IPS-11a (cell line): ENCODE measurements around the gene PIK3R3.

Experiments
- H3K4me3 ChIP-seq: one replicate; pipeline ENCODE4 v1.5.1; 2013; ENCODE audit warnings: low read depth, low read length, control low read depth

PIK3R3 gene

DNA sequence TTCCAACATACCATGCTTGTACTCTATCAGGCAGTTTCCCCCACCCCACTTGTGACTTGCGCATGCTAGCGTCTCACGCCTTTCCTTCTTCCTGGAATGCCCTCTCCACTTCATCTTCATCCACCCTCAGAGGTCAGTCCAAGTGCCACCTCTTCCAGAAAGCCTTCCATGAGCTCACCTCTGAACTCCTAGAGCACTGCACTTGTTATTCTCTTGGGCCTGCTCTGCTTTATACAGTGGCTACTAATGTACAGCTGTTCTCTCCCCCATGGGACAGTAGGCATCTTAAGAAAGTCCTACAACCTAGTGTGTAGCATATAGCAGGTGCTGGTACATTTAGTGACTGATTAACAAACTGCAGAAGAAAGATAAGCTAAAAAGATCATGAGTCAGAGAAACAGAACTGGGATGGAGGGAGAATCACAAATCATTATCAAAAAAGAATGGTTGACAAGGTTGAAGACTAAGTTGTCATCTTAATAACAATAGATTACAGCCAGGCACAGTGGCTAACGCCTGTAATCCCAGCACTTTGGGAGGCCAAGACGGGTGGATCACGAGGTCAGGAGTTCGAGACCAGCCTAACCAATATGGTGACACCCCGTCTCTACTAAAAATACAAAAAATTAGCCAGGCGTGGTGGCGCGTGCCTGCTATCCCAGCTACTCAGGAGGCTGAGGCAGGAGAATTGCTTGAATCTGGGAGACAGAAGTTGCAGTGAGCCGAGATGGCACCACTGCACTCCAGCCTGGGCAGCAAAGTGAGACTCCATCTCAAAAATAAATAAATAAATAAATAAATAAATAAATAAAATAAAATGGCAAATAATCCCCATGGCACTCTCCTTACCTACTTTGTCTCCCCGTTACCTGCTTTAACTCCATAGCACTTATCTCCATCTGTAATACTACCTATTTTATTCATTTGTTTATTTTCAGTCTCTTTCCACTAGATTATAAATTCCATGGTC lies 26.2 kb upstream of the PIK3R3 start:
- H3K4me3 ChIP-seq = no peak overlapping the region

DNA sequence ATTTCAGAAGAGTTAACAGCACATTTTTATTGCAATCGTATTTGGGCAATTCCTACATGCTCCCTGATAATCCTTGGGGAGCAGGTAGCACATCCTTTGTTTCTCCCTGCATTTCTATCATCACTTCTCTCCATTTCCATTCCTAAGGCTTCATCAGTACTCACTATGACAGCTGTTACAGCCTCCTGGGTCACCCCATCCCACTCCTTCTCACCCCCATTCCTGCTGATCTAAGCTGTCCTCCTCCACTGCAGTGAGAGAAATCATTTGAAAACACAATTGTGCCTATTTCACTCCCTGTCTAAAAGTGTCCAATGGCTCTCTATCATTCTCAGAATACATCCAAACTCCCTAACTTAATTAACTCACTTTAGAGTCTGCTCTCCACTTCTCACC lies 25.5 kb upstream of the PIK3R3 start:
- no peak overlapping the region for H3K4me3 ChIP-seq

DNA sequence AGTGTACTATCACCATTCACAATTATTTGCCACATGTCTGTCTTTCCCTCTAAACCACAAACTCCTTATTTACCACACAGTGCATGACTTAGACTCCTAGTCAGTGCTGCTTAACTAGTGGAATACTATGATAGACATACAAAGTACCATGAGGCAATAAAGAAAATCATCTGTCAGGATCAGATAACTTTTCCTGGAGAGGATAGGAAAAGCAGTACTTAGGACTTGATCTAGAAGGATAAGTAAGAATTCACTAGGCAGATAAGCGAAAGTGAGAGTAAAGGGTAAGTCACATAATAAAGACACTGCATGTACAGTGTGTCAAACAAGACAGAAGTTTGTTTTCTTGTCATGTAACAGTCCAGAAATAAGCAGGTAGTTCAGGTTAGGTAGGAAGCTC lies 21.3 kb upstream of the PIK3R3 start:
- H3K4me3 ChIP-seq = no peak overlapping the region

DNA sequence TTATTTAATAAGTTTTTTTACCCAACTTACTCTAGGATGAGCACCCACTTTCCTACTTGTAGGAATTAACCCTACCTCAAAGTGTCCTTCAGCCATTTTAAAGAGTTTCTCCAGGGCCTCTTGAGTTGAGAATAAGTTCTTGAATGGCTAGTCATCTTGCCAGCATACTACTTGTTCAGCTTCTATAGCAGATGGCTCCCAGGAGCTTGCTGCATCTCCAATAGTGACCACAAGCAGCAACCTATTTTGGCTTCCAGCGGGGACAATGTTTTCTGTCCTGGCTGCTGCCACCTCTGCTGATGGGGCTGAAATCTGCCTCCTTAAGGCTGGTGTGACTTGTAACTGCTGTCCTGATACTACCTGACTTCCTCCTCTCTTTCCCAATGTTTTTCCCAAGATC lies 20.8 kb upstream of the PIK3R3 start:
- no peak overlapping the region for H3K4me3 ChIP-seq

DNA sequence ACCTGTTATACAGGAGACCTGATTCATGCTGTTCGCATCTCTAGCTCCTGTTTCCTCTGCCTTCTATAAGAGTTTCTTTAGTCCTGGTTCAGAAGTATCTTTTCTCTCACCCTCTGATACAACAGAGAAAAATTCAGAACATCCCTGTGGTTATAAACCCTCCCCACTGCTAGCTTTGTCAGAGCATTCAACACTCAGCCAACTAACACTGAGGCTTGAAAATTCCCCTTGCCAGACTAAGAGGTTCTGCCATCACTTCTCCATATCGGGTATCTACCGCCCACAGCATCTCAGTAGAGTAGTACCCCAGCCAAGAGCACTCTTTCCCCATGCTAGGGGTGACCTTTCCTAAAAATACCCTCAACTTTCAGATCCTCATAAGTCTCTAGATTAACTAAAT lies 19.6 kb upstream of the PIK3R3 start:
- H3K4me3 ChIP-seq = no peak overlapping the region

DNA sequence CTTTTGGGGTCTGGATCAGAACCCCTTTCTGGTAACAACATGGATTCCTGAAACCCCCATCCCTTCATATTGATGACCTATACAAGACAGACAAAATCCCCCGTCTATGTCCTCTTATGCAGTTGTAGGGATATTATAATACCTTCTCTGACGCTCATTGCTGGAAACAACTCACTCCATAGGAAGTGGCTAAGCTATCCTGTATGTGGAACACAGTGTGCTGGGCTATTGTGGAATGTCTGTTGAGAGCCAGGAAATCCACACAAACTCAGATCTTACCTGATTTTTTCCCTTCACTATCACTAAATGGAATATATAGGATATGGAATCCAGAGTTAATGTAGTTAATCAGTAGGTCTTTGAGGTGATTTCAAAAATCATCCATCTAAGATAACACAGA lies 17.7 kb upstream of the PIK3R3 start:
- no peak overlapping the region for H3K4me3 ChIP-seq

DNA sequence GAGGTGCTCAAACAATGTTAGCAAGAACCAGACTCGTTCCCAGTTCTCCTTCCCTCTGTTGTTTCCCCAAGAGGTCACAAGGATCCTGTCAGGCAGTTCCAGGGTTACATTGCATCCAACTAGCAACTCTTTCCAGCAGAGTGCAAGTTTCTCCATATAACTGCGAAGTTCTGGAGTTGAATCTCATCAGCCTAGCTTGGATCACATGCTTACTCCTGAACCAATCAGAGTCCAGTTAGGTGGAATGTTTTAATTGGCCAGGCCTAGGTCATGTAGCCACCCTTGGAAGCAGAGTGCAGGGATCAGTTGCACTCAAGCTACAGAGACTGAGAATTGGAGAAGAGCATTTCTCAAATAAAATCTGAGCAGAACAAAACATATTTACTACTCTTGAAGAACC lies 15.9 kb upstream of the PIK3R3 start:
- H3K4me3 ChIP-seq = no peak overlapping the region

DNA sequence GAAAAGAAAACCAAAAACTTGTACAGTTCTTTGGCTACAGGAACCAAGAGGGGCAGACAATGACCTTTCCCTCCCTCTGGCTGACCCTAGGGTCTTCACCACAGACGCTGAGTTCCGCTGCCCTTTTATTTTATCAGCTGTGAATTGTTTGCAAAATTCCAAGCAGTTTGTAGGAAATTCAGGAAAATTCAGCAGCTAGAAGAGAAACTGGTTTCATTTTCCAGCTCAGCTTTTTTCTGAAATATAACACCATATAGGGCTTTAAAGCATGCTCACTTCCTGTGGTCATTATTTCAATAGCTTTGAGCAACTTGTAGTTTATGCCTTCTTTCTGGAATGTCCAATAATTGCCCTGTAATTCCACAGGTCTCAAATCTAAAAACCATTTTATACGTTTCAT lies 5.5 kb upstream of the PIK3R3 start:
- no peak overlapping the region for H3K4me3 ChIP-seq

DNA sequence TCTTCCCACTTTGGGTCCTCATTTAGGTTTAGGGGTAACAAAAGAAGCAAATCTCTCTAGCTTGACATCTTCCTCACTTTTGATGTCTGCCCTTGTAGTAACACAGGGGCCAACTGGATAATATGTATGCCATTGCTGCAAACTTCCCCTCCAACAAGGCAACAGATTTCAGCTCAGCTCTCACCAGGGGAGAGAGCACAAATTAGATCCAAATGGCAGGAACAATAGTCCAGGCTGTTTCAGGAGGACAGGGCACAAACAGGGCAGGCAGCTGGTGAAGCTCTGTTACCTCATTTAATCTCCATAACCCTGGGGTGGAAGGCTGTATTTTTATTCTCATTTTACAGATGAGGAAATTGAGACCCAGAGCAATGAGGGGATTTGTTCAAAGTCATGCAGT lies 4.3 kb upstream of the PIK3R3 start:
- no peak overlapping the region for H3K4me3 ChIP-seq

DNA sequence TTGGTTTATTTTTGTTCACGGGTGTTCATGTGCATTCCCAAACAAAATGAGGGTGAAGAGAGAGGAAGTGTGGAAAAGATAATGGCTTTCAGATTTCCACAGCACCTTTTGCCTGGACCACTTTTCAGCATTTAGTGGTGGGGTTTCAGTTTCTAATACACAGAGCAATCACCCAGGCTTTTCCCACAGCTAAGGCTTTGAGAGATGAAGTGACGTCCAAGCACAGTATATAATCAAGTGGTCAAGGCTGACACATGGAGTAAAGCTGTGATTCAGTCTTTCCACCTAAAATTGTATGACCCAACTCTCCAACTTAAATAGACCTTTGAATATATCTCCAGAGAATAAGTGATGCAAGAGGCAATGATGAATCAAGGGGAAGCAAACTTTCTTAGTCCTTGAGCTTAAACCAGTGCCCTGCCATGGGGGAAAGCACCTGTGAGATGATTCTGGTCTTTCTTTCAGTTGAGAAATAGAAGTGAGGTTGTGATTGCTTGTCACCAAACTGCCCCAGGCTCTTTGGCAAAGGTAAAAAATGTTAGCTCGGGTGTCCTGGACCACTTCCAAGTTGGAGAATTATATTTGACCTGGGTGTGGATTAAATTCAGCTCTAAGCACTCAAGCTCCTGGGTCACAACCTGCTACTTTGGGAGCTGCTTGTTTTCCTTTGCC lies 2.4 kb upstream of the PIK3R3 start:
- H3K4me3 ChIP-seq = no peak overlapping the region

DNA sequence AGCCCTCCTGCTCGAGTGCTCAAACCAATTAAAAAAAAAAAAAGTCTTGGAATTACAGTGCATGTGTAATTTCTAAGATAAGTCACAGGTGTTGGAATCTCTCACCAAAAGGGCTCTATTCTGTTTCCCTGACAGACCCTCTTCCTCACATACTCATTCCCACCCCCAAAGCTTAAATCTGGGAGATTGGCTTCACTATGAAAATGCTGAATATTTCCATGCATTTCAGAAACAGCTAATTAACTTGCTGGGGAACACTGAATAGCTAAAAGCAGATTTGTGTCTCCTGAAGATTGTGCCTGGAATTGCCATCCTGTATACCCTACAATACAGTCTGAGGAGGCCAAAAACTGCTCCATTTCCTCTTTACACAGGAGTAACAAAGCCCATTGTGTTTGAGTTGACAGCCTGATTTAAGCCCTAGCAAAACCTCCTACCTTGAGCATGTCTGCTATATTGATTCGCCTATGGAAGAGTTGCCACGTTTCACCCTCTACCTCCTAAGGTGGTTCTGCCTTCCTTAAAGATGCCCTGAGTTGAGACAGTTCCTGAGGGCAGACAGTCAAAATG lies 1.4 kb upstream of the PIK3R3 start:
- H3K4me3 ChIP-seq = peak overlapping the region; percentile 71

DNA sequence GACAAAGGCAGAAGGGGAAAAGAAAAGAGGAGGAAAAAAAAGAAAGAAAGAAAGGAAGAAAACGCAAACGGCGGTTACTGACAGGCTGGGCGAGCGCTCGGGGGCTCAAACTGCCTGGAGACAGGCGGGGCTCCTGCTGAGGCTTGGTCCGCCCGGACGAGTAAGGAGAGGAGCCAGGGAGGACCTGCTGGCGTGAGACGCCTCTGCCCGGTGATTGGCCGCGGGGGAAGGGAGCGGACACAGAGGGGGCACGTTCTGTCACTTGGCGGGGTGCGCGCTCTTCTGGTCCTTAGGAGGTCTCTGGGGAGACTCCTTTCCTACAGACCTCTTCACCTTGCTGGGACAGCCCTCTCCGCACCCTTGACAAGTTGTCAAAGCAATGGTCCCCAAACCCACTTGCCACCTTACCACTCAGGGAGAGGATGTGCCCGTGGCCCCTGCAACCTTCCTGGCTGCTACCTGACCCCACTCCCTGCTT lies 791 bp upstream of the PIK3R3 start:
- peak overlapping the region; percentile 71 for H3K4me3 ChIP-seq

DNA sequence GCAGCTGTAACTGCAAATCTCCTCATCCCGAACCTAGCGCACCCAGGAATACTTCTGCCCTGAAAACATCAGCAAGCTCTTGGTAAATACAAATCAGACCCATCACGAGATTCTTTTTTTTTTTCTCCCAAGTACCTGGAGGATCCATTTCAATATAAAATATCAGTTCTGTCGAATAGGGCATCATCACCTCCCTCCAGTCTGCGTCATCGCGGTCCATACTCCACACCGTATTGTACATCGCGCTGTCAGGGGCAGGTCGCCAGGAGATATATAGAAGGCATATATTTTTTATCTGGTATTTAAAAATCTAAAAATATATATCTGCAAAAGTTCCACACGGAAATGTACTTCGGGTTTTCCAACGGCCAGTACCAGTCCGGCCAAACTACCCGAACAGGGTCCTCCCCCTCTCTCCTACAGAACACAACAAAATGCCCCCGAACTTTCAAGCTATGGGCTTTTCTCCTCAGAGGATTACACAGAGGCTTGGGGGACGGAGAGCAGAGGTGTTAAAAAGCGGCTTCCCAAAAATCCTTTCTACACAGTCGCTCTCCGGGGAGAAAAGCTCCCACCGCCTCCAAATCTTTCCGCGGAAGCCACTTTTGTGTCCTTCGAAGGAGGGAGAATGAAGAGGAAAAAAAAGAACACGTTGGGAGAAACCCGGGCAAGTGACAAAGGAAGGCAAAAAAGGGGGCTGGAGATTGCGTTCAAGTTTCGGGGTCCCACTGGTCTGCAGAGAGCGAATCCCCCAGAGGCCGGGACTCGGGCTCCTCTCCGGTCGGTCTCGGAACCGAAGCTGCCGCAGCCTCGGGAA lies 509 bp downstream of the PIK3R3 start:
- H3K4me3 ChIP-seq = peak overlapping the region; percentile 63

DNA sequence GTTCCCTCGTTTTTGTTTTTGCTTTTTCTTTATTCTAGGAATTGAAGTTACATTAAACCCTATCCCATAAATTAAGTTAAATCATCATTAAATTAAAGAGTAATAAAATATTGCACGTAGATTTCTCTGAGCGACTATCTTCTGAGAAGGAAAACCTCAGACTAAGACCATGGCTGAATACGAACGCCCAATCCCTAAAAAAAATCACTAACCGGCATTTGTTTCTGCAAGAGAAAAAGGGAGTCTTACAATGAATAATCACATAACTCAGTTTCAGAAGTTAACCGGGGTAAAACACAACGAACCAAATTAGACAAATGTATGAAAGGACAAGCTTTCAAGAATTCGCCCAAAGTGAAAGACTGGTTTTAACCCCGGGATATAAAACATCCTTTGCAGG lies 1.3 kb downstream of the PIK3R3 start:
- H3K4me3 ChIP-seq = peak overlapping the region; percentile 43

DNA sequence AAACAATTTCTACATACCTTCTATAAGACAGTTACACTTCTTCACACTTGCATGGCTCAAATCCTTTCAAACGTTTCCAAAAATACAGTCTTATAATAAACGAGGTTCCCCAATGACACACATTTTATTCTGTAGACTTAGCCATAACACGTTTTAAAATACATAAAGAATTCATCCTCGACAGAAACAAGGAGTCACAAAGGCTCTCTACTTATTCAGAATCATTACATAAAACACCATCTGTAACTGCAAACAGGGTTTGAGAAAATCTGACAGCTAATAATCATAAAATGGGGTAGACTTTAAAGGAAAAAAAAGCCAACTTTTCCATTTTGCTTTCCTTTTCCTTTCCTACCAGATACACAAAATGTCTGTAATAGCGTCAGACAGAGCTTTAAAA lies 1.8 kb downstream of the PIK3R3 start:
- H3K4me3 ChIP-seq = peak overlapping the region; percentile 43

DNA sequence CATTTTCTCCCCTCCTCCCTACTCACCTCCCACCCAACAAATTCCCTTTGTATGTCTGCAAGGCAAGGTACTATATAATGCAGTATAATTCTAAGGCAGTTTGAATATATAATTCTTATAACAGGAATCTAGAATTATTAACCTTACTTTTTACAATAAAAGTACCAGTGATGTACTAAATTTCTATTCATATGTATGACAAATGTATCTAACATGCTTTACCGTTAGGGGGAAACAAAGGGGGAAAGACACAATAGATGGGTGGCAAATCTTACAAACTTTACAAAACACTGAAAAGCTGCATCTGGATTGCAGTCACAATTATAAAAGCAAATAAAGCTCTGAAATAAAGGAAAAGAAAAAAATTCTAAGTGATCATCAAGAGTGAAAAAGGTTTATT lies 2.3 kb downstream of the PIK3R3 start:
- H3K4me3 ChIP-seq = no peak overlapping the region

DNA sequence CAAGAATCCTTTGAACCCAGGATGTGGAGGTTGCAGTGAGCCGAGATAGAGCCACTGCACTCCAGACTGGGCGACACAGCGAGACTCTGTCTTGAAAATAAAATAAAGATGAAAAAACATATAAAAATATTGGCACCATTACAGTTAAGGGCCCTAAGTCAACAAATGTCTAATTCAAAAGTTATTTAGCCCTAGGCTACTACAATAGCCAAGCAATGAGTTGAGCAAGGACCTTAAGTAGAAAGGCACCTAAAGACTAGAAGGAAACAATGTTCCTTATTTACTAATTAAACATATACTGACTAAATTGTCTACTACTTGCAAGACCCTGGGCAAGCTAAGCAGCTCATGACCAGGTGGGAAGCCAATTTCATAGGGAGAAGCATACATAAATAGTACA lies 4.1 kb downstream of the PIK3R3 start:
- H3K4me3 ChIP-seq = no peak overlapping the region

DNA sequence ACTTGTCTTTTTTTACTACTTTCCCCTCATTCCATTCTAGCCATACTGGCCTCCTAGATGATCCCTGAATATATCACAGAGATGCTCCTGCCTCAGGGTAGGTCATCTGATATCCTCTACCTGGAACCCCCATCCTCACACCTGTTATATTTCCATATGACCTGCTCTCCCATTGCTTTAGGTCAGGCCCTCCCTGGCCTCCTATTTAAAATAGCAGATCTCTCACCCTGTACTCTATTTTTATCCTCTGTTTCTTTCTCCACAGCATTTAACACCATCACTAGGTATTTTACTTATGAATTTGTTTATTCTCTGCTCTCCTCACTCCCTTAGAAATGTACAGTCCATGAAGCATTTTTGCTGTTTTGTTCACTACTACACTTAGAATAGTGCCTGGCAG lies 13.6 kb downstream of the PIK3R3 start:
- no peak overlapping the region for H3K4me3 ChIP-seq

DNA sequence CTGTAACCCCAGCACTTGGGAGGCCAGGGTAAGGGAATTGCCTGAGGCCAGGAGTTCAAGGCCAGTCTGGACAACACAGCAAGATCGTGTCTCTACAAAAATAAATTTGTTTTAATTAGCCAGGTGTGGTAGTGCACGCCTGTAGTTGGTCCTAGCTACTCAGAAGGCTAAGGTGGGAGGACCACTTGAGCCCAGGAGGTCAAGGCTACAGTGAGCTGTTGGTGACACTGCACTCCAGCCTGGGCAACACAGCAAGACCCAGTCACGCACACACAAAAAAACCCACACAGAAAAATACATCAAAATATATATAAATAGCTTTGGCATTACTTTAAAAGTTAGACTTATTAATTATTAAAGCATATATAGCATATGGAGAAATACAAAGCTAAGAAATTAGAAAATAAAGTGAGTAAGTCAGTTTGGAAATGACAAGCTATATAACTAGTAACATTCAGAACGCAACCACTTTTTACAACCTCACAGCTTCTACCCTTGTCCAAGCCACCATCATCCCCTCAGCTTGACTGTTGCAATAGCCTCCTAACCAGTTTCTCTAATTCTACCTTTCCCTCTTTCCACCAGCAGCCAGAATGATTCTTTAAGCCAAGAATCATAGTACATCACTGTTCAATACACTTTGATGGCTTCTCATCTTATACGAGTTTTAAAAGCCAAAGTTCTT lies 14.5 kb downstream of the PIK3R3 start:
- H3K4me3 ChIP-seq = no peak overlapping the region

DNA sequence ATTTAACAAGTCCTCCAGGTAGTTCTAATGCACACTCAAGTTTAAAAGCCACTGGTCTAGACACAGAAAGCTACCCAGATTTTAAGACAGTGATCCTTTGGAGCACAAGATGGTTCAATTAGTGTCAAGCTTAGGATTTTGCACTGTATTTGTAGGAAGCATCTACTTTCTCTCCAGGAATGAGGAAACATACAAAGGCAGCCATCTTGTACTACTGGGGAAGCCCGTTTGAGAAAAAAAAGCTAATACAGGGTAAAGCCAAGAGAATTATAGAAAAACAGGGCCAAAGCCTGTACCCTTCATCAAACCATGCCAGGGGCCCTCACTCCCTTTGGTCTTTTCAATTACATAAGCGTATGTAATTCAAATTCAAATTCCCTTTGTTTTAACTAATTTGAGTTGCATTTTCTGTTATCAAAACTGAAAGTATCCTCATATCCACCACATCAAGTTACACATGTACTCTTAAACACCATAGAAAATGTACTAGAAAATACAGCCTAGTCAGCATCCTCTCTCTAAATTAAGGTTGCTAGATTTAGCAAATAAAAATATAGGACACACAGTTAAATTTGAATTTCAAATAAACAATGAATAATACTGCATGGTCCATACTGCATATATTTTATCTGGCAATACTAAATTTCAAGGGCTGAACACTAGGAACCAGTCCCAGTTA lies 17.4 kb downstream of the PIK3R3 start:
- H3K4me3 ChIP-seq = no peak overlapping the region
